H9 (cell line): Measurements from ENCODE around the gene RPS24. TPM values are rescaled to one million over a fixed set of nuclear protein-coding genes. Genes with fewer than 3 reads are reported as not detected.

Experiments
- DNase-seq: peaks from one replicate; pipeline ENCODE4 v3.0.0-alpha.2; 2017
- H2AFZ ChIP-seq: one replicate; pipeline ENCODE4 v1.6.1; 2013; ENCODE audit warnings: mild to moderate bottlenecking, low read length, control low read depth, moderate library complexity
- H2AK5ac ChIP-seq: 2 replicates; pipeline ENCODE4 v1.6.1; 2013; ENCODE audit warnings: low read length, control low read depth, mixed read lengths; ENCODE audit not compliant: insufficient read length
- H2BK120ac ChIP-seq: one replicate; pipeline ENCODE4 v1.6.1; 2013; ENCODE audit warnings: low read depth, mild to moderate bottlenecking, low read length, control low read depth, inconsistent platforms; ENCODE audit not compliant: poor library complexity, severe bottlenecking
- H2BK12ac ChIP-seq: 2 replicates; pipeline ENCODE4 v1.6.1; 2013; ENCODE audit warnings: low read length, control low read depth, mixed read lengths, low read depth; ENCODE audit not compliant: insufficient read length
- H2BK15ac ChIP-seq: 2 replicates; pipeline ENCODE4 v1.6.1; 2013; ENCODE audit warnings: low read depth, low read length, control low read depth
- H2BK20ac ChIP-seq: one replicate; pipeline ENCODE4 v1.6.1; 2013; ENCODE audit warnings: low read depth, mild to moderate bottlenecking, low read length, control low read depth, inconsistent platforms; ENCODE audit not compliant: poor library complexity, severe bottlenecking
- H2BK5ac ChIP-seq: 2 replicates; pipeline ENCODE4 v1.6.1; 2013; ENCODE audit warnings: low read length, control low read depth, mixed read lengths; ENCODE audit not compliant: insufficient read length
- H3K14ac ChIP-seq: 2 replicates; pipeline ENCODE4 v1.6.1; 2013; ENCODE audit warnings: low read length, control low read depth; ENCODE audit not compliant: insufficient read depth
- H3K18ac ChIP-seq: 2 replicates; pipeline ENCODE4 v1.6.1; 2013; ENCODE audit warnings: low read depth, mild to moderate bottlenecking, mixed read lengths, low read length, control low read depth; ENCODE audit not compliant: insufficient read length
- H3K23ac ChIP-seq: 2 replicates; pipeline ENCODE4 v1.6.1; 2013; ENCODE audit warnings: low read length, control low read depth, mixed read lengths, low read depth; ENCODE audit not compliant: insufficient read length
- H3K23me2 ChIP-seq: 2 replicates; pipeline ENCODE4 v1.6.1; 2013; ENCODE audit warnings: low read depth, mild to moderate bottlenecking, mixed read lengths, low read length, control low read depth; ENCODE audit not compliant: insufficient read length, poor library complexity, severe bottlenecking
- H3K27ac ChIP-seq: 2 replicates; pipeline ENCODE4 v1.5.1; 2013; ENCODE audit warnings: low read length, control low read depth, mixed read lengths, low read depth; ENCODE audit not compliant: insufficient read length
- H3K27me3 ChIP-seq: 2 replicates; pipeline ENCODE4 v1.6.1; 2013; ENCODE audit warnings: low read length, control low read depth, inconsistent platforms; ENCODE audit not compliant: insufficient read depth
- H3K4ac ChIP-seq: 2 replicates; pipeline ENCODE4 v1.6.1; 2013; ENCODE audit warnings: low read depth, mild to moderate bottlenecking, control low read depth, inconsistent platforms, low read length, moderate library complexity
- H3K4me1 ChIP-seq: 2 replicates; pipeline ENCODE4 v1.6.1; 2013; ENCODE audit warnings: low read length, control low read depth, inconsistent platforms; ENCODE audit not compliant: insufficient read depth
- H3K4me2 ChIP-seq: 2 replicates; pipeline ENCODE4 v1.6.1; 2013; ENCODE audit warnings: low read length, control low read depth, mixed read lengths; ENCODE audit not compliant: insufficient read length, insufficient read depth
- H3K56ac ChIP-seq: 2 replicates; pipeline ENCODE4 v1.6.1; 2013; ENCODE audit warnings: low read depth, mild to moderate bottlenecking, mixed read lengths, low read length, control low read depth; ENCODE audit not compliant: insufficient read length
- H3K79me1 ChIP-seq: 2 replicates; pipeline ENCODE4 v1.6.1; 2013; ENCODE audit warnings: low read depth, mild to moderate bottlenecking, moderate library complexity, low read length, control low read depth, inconsistent platforms; ENCODE audit not compliant: insufficient read depth, poor library complexity, severe bottlenecking
- H3K79me2 ChIP-seq: 2 replicates; pipeline ENCODE4 v1.6.1; 2013; ENCODE audit warnings: low read length, control low read depth, inconsistent platforms; ENCODE audit not compliant: insufficient read depth
- H3K9ac ChIP-seq: 2 replicates; pipeline ENCODE4 v1.6.1; 2013; ENCODE audit warnings: low read length, control low read depth, mixed read lengths; ENCODE audit not compliant: insufficient read length; ENCODE audit errors: extremely low read depth
- H3K9me3 ChIP-seq: one replicate; pipeline ENCODE4 v1.6.1; 2013; ENCODE audit warnings: low read depth, low read length, inconsistent platforms; ENCODE audit not compliant: control insufficient read depth
- H3T11ph ChIP-seq: one replicate; pipeline ENCODE4 v1.6.1; 2013; ENCODE audit warnings: mild to moderate bottlenecking, low read length, control low read depth, inconsistent platforms
- H4K20me1 ChIP-seq: one replicate; pipeline ENCODE4 v1.6.1; 2013; ENCODE audit not compliant: control insufficient read depth, insufficient read length, insufficient read depth
- H4K5ac ChIP-seq: 2 replicates; pipeline ENCODE4 v1.6.1; 2013; ENCODE audit warnings: low read depth, mild to moderate bottlenecking, mixed read lengths, low read length, control low read depth; ENCODE audit not compliant: insufficient read length
- H4K8ac ChIP-seq: replicated peaks from 2 replicates; pipeline ENCODE4 v1.6.1; 2013; ENCODE audit warnings: low read length, control low read depth, mixed read lengths, low read depth; ENCODE audit not compliant: insufficient read length
- H4K91ac ChIP-seq: 2 replicates; pipeline ENCODE4 v1.6.1; 2013; ENCODE audit warnings: low read depth, mild to moderate bottlenecking, moderate library complexity, mixed read lengths, low read length, control low read depth; ENCODE audit not compliant: insufficient read length
- H3K27ac Mint-ChIP-seq, 3 experiments: 2 replicates in 2 of 3; 3 replicates in 1 of 3; pipeline ENCODE4 v1.8.0; 2020 to 2021; ENCODE audit warnings: mixed read lengths in 3 of 3, mild to moderate bottlenecking in 1 of 3, moderate library complexity in 1 of 3
- H3K27me3 Mint-ChIP-seq: 2 replicates; pipeline ENCODE4 v1.8.0; 2021; ENCODE audit warnings: low read depth, mild to moderate bottlenecking, moderate library complexity, mixed read lengths
- H3K36me3 Mint-ChIP-seq, 3 experiments: 2 replicates in 2 of 3; 3 replicates in 1 of 3; pipeline ENCODE4 v1.8.0; 2020 to 2021; ENCODE audit warnings: low read depth in 3 of 3, mixed read lengths in 3 of 3; ENCODE audit not compliant: insufficient read depth in 1 of 3
- H3K4me1 Mint-ChIP-seq, 2 experiments: 2 replicates each; pipeline ENCODE4 v1.8.0; 2020; ENCODE audit warnings: mixed read lengths in 2 of 2
- H3K4me3 Mint-ChIP-seq, 2 experiments: 2 replicates in 1 of 2; 3 replicates in 1 of 2; pipeline ENCODE4 v1.8.0; 2020 to 2021; ENCODE audit warnings: mild to moderate bottlenecking in 2 of 2, mixed read lengths in 2 of 2, moderate library complexity in 1 of 2
- H3K9me3 Mint-ChIP-seq, 2 experiments: 2 replicates in 1 of 2; 3 replicates in 1 of 2; pipeline ENCODE4 v1.8.0; 2020; ENCODE audit warnings: mild to moderate bottlenecking in 2 of 2, mixed read lengths in 2 of 2, moderate library complexity in 1 of 2
- WGBS: extraction: QIAGEN DNeasy Blood & Tissue Kit; methylation state at CpG from one replicate; pipeline ENCODE4 v1.1.7; 2013; ENCODE audit warnings: missing lambda C conversion rate, low lambda C conversion rate, mixed read lengths; ENCODE audit not compliant: insufficient read length; ENCODE audit errors: extremely low coverage; 5-methylcytosine and 5-hydroxymethylcytosine counted together
- total RNA-seq: library from RNA; stranded (reverse); gene quantifications from 2 replicates; pipeline ENCODE4 v1.2.1, GENCODE V29; 2021
- TF ChIP-seq, protein P1 (sequence below): fragments of 200-600 bp; sonication (generic); conservative IDR thresholded peaks from 3 replicates; pipeline ENCODE4 v1.8.0; 2021; ENCODE audit warnings: antibody characterized with exemption, mild to moderate bottlenecking

The RPS24 gene
- total RNA-seq, 1 experiment from 2014 or later: 1,966 TPM

DNA sequence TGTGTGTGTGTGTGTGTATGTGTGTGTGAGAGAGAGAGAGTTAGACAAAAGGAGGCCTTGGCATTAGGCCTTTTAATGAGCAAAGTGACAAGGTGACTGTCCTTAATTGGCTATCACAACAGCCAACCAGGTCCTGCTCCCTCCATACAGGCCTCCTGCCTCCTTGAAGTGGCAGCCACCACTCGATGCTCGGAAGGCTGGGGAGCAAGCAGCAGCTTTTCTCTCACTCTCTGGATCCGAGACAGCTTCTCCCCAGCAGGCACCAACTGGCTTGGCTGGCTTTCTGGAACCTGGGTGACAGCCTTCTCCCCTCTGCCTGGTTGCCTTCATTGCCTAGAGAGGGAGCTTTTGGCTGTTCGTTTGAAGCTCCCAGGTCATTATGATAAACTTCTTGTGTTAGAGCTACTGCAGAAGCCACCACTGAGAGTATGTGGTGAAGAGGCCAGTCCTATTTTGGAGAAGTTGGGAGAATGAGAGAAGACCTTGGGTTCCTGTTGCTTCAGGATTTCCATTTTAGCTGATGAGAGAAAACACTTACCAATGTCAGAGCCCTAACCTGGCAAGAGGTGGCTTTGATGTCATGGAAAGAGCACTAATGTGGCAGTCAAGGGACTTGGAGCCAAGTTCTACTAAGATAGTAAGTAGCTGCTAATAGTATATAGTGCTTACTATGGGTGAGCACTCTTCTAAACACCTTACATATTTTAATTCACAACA, 37.6 kb downstream of the RPS24 start:
- Histone ChIP-seq H3K9me3 (no peaks in the 10 kb centered on the region), H3K14ac (no peak overlapping the region), H3T11ph (no peak overlapping the region), H2BK5ac (no peak overlapping the region), H3K56ac (no peak overlapping the region), H3K23me2 (no peaks in the 10 kb centered on the region), H2BK120ac (no peak overlapping the region), H3K18ac (no peak overlapping the region), H2AFZ (no peak overlapping the region), H3K79me1 (no peaks in the 10 kb centered on the region), H3K27me3 (no peaks in the 10 kb centered on the region), H3K9ac (no peak overlapping the region), H4K8ac (no peak overlapping the region), H3K4me2 (no peak overlapping the region), H2BK15ac (no peak overlapping the region), H4K5ac (no peak overlapping the region), H2AK5ac (no peak overlapping the region), H3K4ac (no peak overlapping the region), H3K4me1 (no peaks in the 10 kb centered on the region; the same call in 1 of the 2 replicates), H3K23ac (no peak overlapping the region), H4K91ac (no peak overlapping the region), H2BK20ac (no peak overlapping the region), H3K79me2 (no peaks in the 10 kb centered on the region), H4K20me1 (no peaks in the 10 kb centered on the region), H3K27ac (no peak overlapping the region), H2BK12ac (no peak overlapping the region)
- Mint-ChIP-seq H3K36me3 (peaks cover 8 to 14% (median 9%) of the 10 kb centered on the region in 3 experiments), H3K27me3 (peaks cover 1% of the 10 kb centered on the region), H3K4me3 (no peak overlapping the region), H3K4me1 (peaks cover 4% of the 10 kb centered on the region in 2 experiments), H3K27ac (no peak overlapping the region), H3K9me3 (peaks cover 24 to 28% of the 10 kb centered on the region in 2 experiments)
- WGBS: no CpG with 5 or more reads among the region's 4 CpGs
- TF ChIP-seq, protein P1, sequence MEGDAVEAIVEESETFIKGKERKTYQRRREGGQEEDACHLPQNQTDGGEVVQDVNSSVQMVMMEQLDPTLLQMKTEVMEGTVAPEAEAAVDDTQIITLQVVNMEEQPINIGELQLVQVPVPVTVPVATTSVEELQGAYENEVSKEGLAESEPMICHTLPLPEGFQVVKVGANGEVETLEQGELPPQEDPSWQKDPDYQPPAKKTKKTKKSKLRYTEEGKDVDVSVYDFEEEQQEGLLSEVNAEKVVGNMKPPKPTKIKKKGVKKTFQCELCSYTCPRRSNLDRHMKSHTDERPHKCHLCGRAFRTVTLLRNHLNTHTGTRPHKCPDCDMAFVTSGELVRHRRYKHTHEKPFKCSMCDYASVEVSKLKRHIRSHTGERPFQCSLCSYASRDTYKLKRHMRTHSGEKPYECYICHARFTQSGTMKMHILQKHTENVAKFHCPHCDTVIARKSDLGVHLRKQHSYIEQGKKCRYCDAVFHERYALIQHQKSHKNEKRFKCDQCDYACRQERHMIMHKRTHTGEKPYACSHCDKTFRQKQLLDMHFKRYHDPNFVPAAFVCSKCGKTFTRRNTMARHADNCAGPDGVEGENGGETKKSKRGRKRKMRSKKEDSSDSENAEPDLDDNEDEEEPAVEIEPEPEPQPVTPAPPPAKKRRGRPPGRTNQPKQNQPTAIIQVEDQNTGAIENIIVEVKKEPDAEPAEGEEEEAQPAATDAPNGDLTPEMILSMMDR: no peak
- no peak for DNase-seq
